GM12878 (cell line): ENCODE measurements around the gene BATF3. TPM values are rescaled to one million over a fixed set of nuclear protein-coding genes. Genes with fewer than 3 reads are reported as not detected.

Experiments
- ATAC-seq: fragments of 200-7000 bp; cut with Tn5 transposase; 3 replicates; pipeline ENCODE4 v1.9.1; 2020; ENCODE audit warnings: mild to moderate bottlenecking, moderate library complexity
- BruUV-seq: library from RNA; stranded (reverse); fragments of 400-500 nt; replicated peaks from 2 replicates; lab custom pipeline; 2021; lab: Mats Ljungman, UMichigan
- CTCF ChIA-PET: fragments of 300-600 bp; sonication (Branson Sonifier 250); formaldehyde crosslinking; extraction: SDS; loops from one replicate; lab custom pipeline; 2021; ENCODE audit warnings: inconsistent platforms; lab: Yijun Ruan, JAX
- POLR2A ChIA-PET: fragments of 350-600 bp; formaldehyde crosslinking; extraction: SDS; loops from one replicate; lab custom pipeline; 2021; ENCODE audit warnings: inconsistent platforms; lab: Charles Lee
- RAD21 ChIA-PET: fragments of 300-600 bp; sonication (Branson Sonifier 250); formaldehyde crosslinking; loops from one replicate; lab custom pipeline; 2023; ENCODE audit warnings: antibody characterized with exemption; ENCODE audit not compliant: unreplicated experiment; lab: Charles Lee
- SMC1A ChIA-PET: fragments of 300-600 bp; sonication (Branson Sonifier 250); formaldehyde crosslinking; loops from one replicate; lab custom pipeline; 2023; ENCODE audit not compliant: unreplicated experiment, uncharacterized antibody; lab: Charles Lee
- DNase-seq: peaks from one replicate; pipeline ENCODE4 v3.0.0-alpha.2; 2011; ENCODE audit warnings: low read depth, low spot score
- FAIRE-seq: peaks from 3 replicates; lab custom pipeline; 2011; peaks lifted over from hg19 to GRCh38; lab: Jason Lieb, UNC
- H2AFZ ChIP-seq: 2 replicates; pipeline ENCODE4 v1.6.0; 2011; ENCODE audit warnings: low read depth, low read length, control low read depth; ENCODE audit not compliant: control insufficient read depth
- H3K27ac ChIP-seq: 2 replicates; pipeline ENCODE4 v1.5.1; 2011; ENCODE audit warnings: control low read depth; ENCODE audit not compliant: control insufficient read depth, insufficient read depth
- H3K27me3 ChIP-seq, 2 experiments: replicated peaks in 1 of 2; 2 replicates each; pipeline versions ENCODE4 v1.6.0 to v1.6.1; 2011; ENCODE audit warnings: low read length in 1 of 2; ENCODE audit not compliant: control insufficient read depth in 2 of 2, insufficient read depth in 2 of 2
- H3K36me3 ChIP-seq, 2 experiments: 2 replicates each; pipeline ENCODE4 v1.5.1; 2011; ENCODE audit warnings: low read length in 1 of 2; ENCODE audit not compliant: control insufficient read depth in 2 of 2, insufficient read depth in 2 of 2
- H3K4me1 ChIP-seq: 2 replicates; pipeline ENCODE4 v1.6.1; 2011; ENCODE audit warnings: mild to moderate bottlenecking, low read length, moderate library complexity, mixed read lengths; ENCODE audit not compliant: control insufficient read depth, insufficient read depth
- H3K4me2 ChIP-seq: 2 replicates; pipeline ENCODE4 v1.6.0; 2011; ENCODE audit warnings: control low read depth; ENCODE audit not compliant: control insufficient read depth, insufficient read depth
- H3K4me3 ChIP-seq: fragments of 200-600 bp; sonication (generic); 2 replicates; pipeline ENCODE4 v1.5.1; 2016
- H3K79me2 ChIP-seq: 2 replicates; pipeline ENCODE4 v1.6.0; 2011; ENCODE audit warnings: low read length; ENCODE audit not compliant: control insufficient read depth, insufficient read depth
- H3K9ac ChIP-seq: 2 replicates; pipeline ENCODE4 v1.8.0; 2011; ENCODE audit warnings: low read length, control low read depth, mixed read lengths; ENCODE audit not compliant: control insufficient read depth, insufficient read depth
- H3K9me3 ChIP-seq: replicated peaks from 3 replicates; pipeline ENCODE4 v1.5.1; 2011; ENCODE audit warnings: mild to moderate bottlenecking, low read length; ENCODE audit not compliant: control insufficient read depth, insufficient read depth
- H4K20me1 ChIP-seq: 2 replicates; pipeline ENCODE4 v1.6.0; 2011; ENCODE audit not compliant: control insufficient read depth, insufficient read depth
- CEBPB ChIP-seq, 2 experiments: fragments of 150-350 bp in 1 of 2; IDR thresholded peaks; 2 replicates each; pipeline ENCODE4 v1.6.1; 2012 to 2014; ENCODE audit warnings: low read depth in 2 of 2, low read length in 2 of 2, borderline replicate concordance in 1 of 2, inconsistent platforms in 1 of 2
- E2F4 ChIP-seq: IDR thresholded peaks from 2 replicates; pipeline ENCODE4 v1.6.1; 2012; ENCODE audit warnings: low read depth, low read length, improper control_type of control experiment
- EZH2 ChIP-seq: IDR thresholded peaks from 2 replicates; pipeline ENCODE4 v1.6.1; 2012; ENCODE audit warnings: low read depth, mild to moderate bottlenecking, control low read depth, inconsistent platforms, low read length, borderline replicate concordance; ENCODE audit not compliant: control insufficient read depth
- GABPA ChIP-seq: IDR thresholded peaks from 2 replicates; pipeline ENCODE4 v1.6.1; 2014; ENCODE audit warnings: antibody characterized with exemption, low read depth, mild to moderate bottlenecking, inconsistent platforms
- MEF2A ChIP-seq: IDR thresholded peaks from 2 replicates; pipeline ENCODE4 v1.6.1; 2011; ENCODE audit warnings: low read depth, mild to moderate bottlenecking, low read length, moderate library complexity; ENCODE audit not compliant: insufficient read depth
- MEF2B ChIP-seq: fragments of 450-650 bp; IDR thresholded peaks from 2 replicates; pipeline ENCODE4 v1.6.1; 2018; ENCODE audit warnings: mild to moderate bottlenecking, moderate library complexity; ENCODE audit not compliant: partially characterized antibody, poor library complexity, severe bottlenecking
- MYB ChIP-seq: fragments of 150-350 bp; IDR thresholded peaks from 2 replicates; pipeline ENCODE4 v1.6.1; 2014; ENCODE audit warnings: mild to moderate bottlenecking, low read depth, low read length, borderline replicate concordance
- NFYB ChIP-seq: IDR thresholded peaks from 2 replicates; pipeline ENCODE4 v1.6.1; 2011; ENCODE audit warnings: low read depth, mild to moderate bottlenecking, low read length, improper control_type of control experiment, moderate library complexity; ENCODE audit not compliant: insufficient read depth
- PBX3 ChIP-seq: IDR thresholded peaks from 2 replicates; pipeline ENCODE4 v1.6.1; 2011; ENCODE audit warnings: mild to moderate bottlenecking, low read depth, low read length, moderate library complexity; ENCODE audit not compliant: insufficient replicate concordance
- PKNOX1 ChIP-seq: fragments of 450-650 bp; IDR thresholded peaks from 2 replicates; pipeline ENCODE4 v1.6.1; 2016; ENCODE audit warnings: mild to moderate bottlenecking
- POLR2AphosphoS2 ChIP-seq: IDR thresholded peaks from 2 replicates; pipeline ENCODE4 v1.6.1; 2011; ENCODE audit warnings: low read depth, mild to moderate bottlenecking, low read length, improper control_type of control experiment, moderate library complexity
- RAD21 ChIP-seq: IDR thresholded peaks from 2 replicates; pipeline ENCODE4 v1.6.1; 2011; ENCODE audit warnings: mild to moderate bottlenecking, low read depth, low read length, moderate library complexity; ENCODE audit not compliant: insufficient read depth
- RBBP5 ChIP-seq: fragments of 200-600 bp; sonication (generic); conservative IDR thresholded peaks from 2 replicates; pipeline ENCODE4 v1.6.1; 2016
- SMARCA5 ChIP-seq: fragments of 450-650 bp; IDR thresholded peaks from 2 replicates; pipeline ENCODE4 v1.6.1; 2017; ENCODE audit warnings: mild to moderate bottlenecking
- SRF ChIP-seq, 2 experiments: IDR thresholded peaks; 2 replicates each; pipeline ENCODE4 v1.6.1; 2011; ENCODE audit warnings: low read depth in 2 of 2, low read length in 2 of 2, mild to moderate bottlenecking in 1 of 2, moderate library complexity in 1 of 2
- ZNF207 ChIP-seq: fragments of 450-650 bp; IDR thresholded peaks from 2 replicates; pipeline ENCODE4 v1.6.1; 2014; ENCODE audit warnings: antibody characterized with exemption, mild to moderate bottlenecking, borderline replicate concordance
- ZNF217 ChIP-seq: fragments of 450-650 bp; IDR thresholded peaks from 2 replicates; pipeline ENCODE4 v1.6.1; 2017; ENCODE audit warnings: antibody characterized with exemption, mild to moderate bottlenecking
- ZSCAN29 ChIP-seq: fragments of 450-650 bp; IDR thresholded peaks from 2 replicates; pipeline ENCODE4 v1.6.1; 2017; ENCODE audit warnings: mild to moderate bottlenecking, moderate library complexity
- in situ Hi-C: fragments of 300-500 bp; cut with MboI; formaldehyde crosslinking; loops from 9 replicates; pipeline ENCODE4 v1.14.3; 2018; ENCODE audit warnings: mixed read lengths
- intact Hi-C: fragments of 100-400 bp; cut with micrococcal nuclease; formaldehyde crosslinking; loops from one replicate; pipeline ENCODE4 v1.14.2; 2022; ENCODE audit not compliant: unreplicated experiment
- polyA plus RNA-seq, 11 experiments: library from polyadenylated mRNA; depleted of rRNA in 4 of 11; unstranded in 6 of 11; stranded (reverse) in 5 of 11; fragments of >200 nt; fragmentation: Nextera tagmentation in 4 of 11; fragmentation: Illumina TruSeq in 1 of 11; extraction: Ambion mirVana in 4 of 11; extraction: Trizol in 1 of 11; gene quantifications; 1 replicate in 1 of 11; 2 replicates in 10 of 11; pipeline versions ENCODE4 v1.2.1 to v1.2.3, GENCODE V29; 2011 to 2016; ENCODE audit warnings: inconsistent platforms in 2 of 11, missing spikeins in 2 of 11, low read depth in 1 of 11
- total RNA-seq, 4 experiments: library from RNA; depleted of rRNA in 3 of 4; stranded (reverse); fragments of >200 nt in 3 of 4; fragmentation: Illumina TruSeq in 1 of 4; extraction: Trizol in 1 of 4; gene quantifications; 2 replicates each; pipeline versions ENCODE4 v1.2.1 to v1.2.3, GENCODE V29; 2013 to 2021

BATF3 gene
- total and polyA plus RNA-seq, 10 of the 15 experiments (the other 5 are each of a cell fraction or from before 2014, with no cell fraction given) = 11.1 to 56.8 (median 30.8) TPM

GRCh38 chr1:212745303-212745702 is 45.7 kb upstream of the BATF3 start:
- intact Hi-C loops (no loop called here), in situ Hi-C loops (no loop called here)
- Histone ChIP-seq H4K20me1 (no peaks in the 10 kb centered on the region), H3K27me3 (no peaks in the 10 kb centered on the region), H3K36me3 (peaks cover 0 to 2% of the 10 kb centered on the region in 2 experiments; a peak in 1 of 4 replicates), H3K9ac (no peak overlapping the region), H3K4me2 (no peak overlapping the region), H3K79me2 (peaks cover 2% of the 10 kb centered on the region; the same call in 1 of the 2 replicates), H3K4me3 (no peak overlapping the region), H3K9me3 (peaks cover 9% of the 10 kb centered on the region; the same call in 2 of the 3 replicates), H3K27ac (no peak overlapping the region), H2AFZ (no peak overlapping the region), H3K4me1 (peaks cover 16% of the 10 kb centered on the region)
- no peak for DNase-seq
- no TSS peak for BruUV-seq
- ChIA-PET SMC1A (interaction anchor here (0.7 to 2.3 kb wide), 7 partner anchors 10 to 262 kb away, joined by 3 to 8 read pairs (median 4); no protein-coding TSS in a partner anchor), CTCF (interaction anchor here (1.1 to 1.9 kb wide), 3 partner anchors 10 to 268 kb away, joined by 3 to 7 read pairs (median 7); no protein-coding TSS in a partner anchor), RAD21 (interaction anchor here (1.2 kb wide), 1 partner anchor 80 kb away, joined by 6 read pairs; no protein-coding TSS in a partner anchor), POLR2A (interaction anchor here (0.7 kb wide), 1 partner anchor 36 kb away, joined by 3 read pairs; no protein-coding TSS in a partner anchor)
- no peak for FAIRE-seq
- no peak for ATAC-seq
- no peak for TF ChIP-seq MEF2A
- no peak for TF ChIP-seq MYB
- no peak for TF ChIP-seq SRF (IDR thresholded peaks at IDR 0.05; ENCODE audit: low read depth in 2 of 2, low read length in 2 of 2)
- no peak for TF ChIP-seq EZH2
- no peak for TF ChIP-seq ZNF207
- no peak for TF ChIP-seq MEF2B
- TF ChIP-seq SMARCA5 = no peak
- no peak for TF ChIP-seq ZNF217
- no peak for TF ChIP-seq GABPA
- TF ChIP-seq PBX3 = no peak
- TF ChIP-seq PKNOX1 = no peak
- no peak for TF ChIP-seq CEBPB (IDR thresholded peaks at IDR 0.05; ENCODE audit: borderline replicate concordance in 1 of 2, low read depth in 2 of 2, low read length in 2 of 2)
- no peak for TF ChIP-seq RBBP5
- no peak for TF ChIP-seq E2F4
- TF ChIP-seq RAD21 = no peak
- TF ChIP-seq ZSCAN29 = no peak
- no peak for TF ChIP-seq NFYB
- TF ChIP-seq POLR2AphosphoS2 = no peak
